Measurements from ENCODE around the gene ACVR2B. TPM values are rescaled to one million over a fixed set of nuclear protein-coding genes. Genes with fewer than 3 reads are reported as not detected.

Gene ACVR2B
- total RNA-seq, 1 donor, result 1.6 TPM

DNA sequence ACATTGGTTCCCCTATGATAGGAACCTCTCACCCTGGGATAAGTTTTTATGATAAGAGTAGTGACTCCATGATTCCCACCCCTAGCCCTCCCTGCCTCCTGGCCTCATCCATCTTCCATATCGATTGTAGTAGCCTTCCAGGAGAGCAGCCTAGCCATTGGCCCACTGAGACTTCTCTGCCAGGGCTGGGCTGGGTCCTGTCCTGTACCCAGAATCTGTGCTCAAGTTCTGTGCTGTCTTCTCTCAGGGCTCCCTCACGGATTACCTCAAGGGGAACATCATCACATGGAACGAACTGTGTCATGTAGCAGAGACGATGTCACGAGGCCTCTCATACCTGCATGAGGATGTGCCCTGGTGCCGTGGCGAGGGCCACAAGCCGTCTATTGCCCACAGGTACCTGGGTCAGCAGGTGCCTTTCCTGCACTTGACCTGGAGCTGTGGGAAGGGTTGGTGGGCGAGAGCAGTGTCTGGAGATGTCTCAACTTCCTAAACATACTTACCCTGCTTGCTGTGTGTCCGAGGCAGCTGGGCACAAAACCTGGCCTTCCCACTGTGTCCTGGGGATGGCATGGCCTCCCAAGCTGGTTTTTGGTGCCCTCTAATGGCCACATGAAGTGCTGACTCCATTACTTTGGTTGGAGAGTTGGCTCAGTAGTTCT lies 25.9 kb downstream of the ACVR2B start:
- peak; percentile 72 for DNase-seq (ENCODE audit: low read depth)
- H3K4me3 ChIP-seq (ENCODE audit: low read depth, low read length), result no peak overlapping the region
- peak; percentile 95 for TF ChIP-seq CTCF (IDR thresholded peaks at IDR 0.05; ENCODE audit: insufficient read depth, low read length)

- DNase-seq (ENCODE audit: low read depth), result no peak
- no peak for TF ChIP-seq CTCF (IDR thresholded peaks at IDR 0.05; ENCODE audit: insufficient read depth, low read length)
- no peak overlapping the region for H3K4me3 ChIP-seq (ENCODE audit: low read depth, low read length)
Observed at GRCh38 chr3:38480093-38480445, 26.4 kb downstream of the ACVR2B start.

DNA sequence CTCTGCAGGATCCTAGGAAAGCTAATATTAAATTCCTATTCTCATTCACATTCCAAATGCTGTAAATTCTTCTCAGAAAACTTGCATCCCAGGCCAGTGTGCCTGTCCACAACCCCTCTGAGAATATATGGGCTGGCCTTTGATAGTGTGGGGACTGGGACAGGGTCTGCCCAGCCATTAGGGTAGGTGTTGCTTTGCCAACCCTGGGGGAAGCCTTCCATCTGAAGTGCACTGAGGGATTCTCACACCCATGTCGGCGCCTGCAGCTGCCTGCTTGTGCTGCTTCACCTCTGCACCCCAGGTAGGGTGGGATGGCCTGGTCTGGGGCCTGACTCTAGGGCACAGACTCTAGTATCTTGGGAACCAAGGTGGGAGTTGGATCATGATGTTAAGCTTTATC lies 27.2 kb downstream of the ACVR2B start:
- DNase-seq (ENCODE audit: low read depth), result no peak
- no peak overlapping the region for H3K4me3 ChIP-seq (ENCODE audit: low read depth, low read length)
- TF ChIP-seq CTCF (IDR thresholded peaks at IDR 0.05; ENCODE audit: insufficient read depth, low read length), result no peak

DNA sequence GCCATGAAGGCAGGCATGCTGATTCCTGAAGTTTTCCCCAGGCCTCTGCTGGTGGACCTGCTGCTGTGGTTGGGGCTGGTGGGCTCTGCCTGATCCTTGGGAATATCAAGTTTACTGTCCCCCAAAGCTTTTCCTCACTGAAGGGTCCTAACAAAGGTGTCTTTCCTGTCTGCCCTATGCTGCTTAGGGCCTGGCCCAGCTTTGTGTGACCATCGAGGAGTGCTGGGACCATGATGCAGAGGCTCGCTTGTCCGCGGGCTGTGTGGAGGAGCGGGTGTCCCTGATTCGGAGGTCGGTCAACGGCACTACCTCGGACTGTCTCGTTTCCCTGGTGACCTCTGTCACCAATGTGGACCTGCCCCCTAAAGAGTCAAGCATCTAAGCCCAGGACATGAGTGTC lies 29.3 kb downstream of the ACVR2B start:
- H3K4me3 ChIP-seq (ENCODE audit: low read depth, low read length), result no peak overlapping the region
- TF ChIP-seq CTCF (IDR thresholded peaks at IDR 0.05; ENCODE audit: insufficient read depth, low read length), result no peak
- no peak for DNase-seq (ENCODE audit: low read depth)

DNA sequence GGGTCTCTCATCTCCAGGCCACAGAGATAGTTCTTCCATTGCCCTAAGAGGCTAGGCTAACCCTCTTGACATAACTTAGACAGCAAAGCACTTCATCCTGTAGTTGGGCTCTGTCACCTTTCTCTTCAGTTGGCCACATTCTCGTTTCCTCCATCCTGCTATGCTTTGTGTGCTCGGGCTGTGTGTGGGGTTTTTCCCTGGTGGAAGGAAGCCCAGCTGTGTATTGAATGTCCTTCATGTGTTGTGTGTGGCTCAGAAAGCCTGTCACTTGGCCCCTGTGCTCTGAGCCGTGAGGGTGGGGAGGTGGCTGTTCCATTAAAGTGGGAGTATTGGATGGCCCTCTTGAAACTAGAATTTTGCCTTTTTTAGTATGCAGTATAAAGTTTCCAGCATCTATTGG lies 33.6 kb downstream of the ACVR2B start:
- no peak for TF ChIP-seq CTCF (IDR thresholded peaks at IDR 0.05; ENCODE audit: insufficient read depth, low read length)

GRCh38 chr3:38488949-38489348 lies 35.3 kb downstream of the ACVR2B start:
- TF ChIP-seq CTCF (IDR thresholded peaks at IDR 0.05; ENCODE audit: insufficient read depth, low read length), result no peak
- no peak overlapping the region for H3K4me3 ChIP-seq (ENCODE audit: low read depth, low read length)
- no peak for DNase-seq (ENCODE audit: low read depth)

More for the DNA sequence above, 33.6 kb downstream of the ACVR2B start:
- H3K4me3 ChIP-seq (ENCODE audit: low read depth, low read length), result no peak overlapping the region
- DNase-seq (ENCODE audit: low read depth), result no peak

GRCh38 chr3:38489766-38490165 lies 36.1 kb downstream of the ACVR2B start:
- H3K4me3 ChIP-seq (ENCODE audit: low read depth, low read length), result no peak overlapping the region
- no peak for TF ChIP-seq CTCF (IDR thresholded peaks at IDR 0.05; ENCODE audit: insufficient read depth, low read length)
- no peak for DNase-seq (ENCODE audit: low read depth)

Data from fibroblast of the aortic adventitia (primary cell).